ENCODE measurements around the gene HID1.

DNA sequence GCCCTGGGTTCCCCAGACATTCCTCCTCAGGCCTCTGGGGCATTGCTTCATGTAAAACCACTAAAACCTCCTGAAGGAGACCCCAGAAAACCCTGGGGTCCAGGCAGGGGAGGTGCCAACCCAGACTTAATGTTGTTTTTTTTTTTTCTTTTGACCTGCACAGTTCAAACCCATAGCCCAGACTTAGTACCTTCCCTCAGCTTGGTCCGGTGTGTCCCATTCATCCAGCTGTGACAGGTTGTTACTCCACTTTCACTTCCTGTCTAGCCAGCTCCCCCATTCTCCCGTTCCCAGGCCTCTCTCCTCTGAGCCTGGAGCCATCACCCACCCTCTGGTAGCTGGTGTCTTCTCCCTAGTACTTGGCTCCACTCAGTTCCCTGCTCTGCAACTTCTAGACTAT, 19.7 kb upstream of the HID1 start:
- TF ChIP-seq, protein P1, sequence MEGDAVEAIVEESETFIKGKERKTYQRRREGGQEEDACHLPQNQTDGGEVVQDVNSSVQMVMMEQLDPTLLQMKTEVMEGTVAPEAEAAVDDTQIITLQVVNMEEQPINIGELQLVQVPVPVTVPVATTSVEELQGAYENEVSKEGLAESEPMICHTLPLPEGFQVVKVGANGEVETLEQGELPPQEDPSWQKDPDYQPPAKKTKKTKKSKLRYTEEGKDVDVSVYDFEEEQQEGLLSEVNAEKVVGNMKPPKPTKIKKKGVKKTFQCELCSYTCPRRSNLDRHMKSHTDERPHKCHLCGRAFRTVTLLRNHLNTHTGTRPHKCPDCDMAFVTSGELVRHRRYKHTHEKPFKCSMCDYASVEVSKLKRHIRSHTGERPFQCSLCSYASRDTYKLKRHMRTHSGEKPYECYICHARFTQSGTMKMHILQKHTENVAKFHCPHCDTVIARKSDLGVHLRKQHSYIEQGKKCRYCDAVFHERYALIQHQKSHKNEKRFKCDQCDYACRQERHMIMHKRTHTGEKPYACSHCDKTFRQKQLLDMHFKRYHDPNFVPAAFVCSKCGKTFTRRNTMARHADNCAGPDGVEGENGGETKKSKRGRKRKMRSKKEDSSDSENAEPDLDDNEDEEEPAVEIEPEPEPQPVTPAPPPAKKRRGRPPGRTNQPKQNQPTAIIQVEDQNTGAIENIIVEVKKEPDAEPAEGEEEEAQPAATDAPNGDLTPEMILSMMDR (IDR thresholded peaks at IDR 0.05): no peak
- no peak for TF ChIP-seq POLR2A (IDR thresholded peaks at IDR 0.05)
